Measurements from ENCODE around the gene CATSPERD.
A peak's percentile ranks its signal among the peaks of the same experiment; 100 is the strongest.

DNA sequence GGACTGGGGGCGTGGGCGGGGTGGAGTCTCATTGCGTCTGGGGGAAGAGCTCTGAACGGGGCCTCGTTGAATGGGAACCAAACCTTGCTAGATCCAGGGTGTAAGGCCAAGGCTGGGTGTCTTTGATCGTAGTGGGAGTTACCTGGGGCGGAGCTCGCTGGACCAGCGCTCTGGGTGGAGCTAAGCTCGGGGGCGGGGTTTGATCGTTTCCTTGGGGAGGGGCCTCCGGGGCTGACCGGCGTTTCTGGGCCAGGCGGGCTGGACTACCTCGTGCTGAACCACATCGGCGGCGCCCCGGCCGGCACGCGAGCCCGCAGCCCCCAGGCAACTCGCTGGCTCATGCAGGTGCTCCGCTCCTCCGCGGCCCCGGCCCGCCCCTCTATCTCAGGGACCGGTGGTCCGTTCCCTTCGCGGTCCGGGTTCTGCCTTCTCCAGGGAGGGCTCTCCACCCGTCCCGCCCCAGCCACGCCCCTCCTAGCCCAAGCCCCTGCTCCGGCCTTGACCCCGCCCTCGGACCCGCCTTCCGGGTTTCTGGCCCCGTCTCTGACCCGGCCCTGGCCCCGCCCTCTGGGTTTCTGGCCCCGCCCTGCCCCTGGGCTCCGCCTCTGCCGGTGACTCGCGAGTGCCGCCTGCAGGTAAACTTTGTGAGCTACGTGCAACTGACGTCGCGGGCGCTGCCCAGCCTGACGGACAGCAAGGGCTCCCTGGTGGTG, 33.6 kb upstream of the CATSPERD start:
- TF ChIP-seq, protein P1, sequence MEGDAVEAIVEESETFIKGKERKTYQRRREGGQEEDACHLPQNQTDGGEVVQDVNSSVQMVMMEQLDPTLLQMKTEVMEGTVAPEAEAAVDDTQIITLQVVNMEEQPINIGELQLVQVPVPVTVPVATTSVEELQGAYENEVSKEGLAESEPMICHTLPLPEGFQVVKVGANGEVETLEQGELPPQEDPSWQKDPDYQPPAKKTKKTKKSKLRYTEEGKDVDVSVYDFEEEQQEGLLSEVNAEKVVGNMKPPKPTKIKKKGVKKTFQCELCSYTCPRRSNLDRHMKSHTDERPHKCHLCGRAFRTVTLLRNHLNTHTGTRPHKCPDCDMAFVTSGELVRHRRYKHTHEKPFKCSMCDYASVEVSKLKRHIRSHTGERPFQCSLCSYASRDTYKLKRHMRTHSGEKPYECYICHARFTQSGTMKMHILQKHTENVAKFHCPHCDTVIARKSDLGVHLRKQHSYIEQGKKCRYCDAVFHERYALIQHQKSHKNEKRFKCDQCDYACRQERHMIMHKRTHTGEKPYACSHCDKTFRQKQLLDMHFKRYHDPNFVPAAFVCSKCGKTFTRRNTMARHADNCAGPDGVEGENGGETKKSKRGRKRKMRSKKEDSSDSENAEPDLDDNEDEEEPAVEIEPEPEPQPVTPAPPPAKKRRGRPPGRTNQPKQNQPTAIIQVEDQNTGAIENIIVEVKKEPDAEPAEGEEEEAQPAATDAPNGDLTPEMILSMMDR (IDR thresholded peaks at IDR 0.05) = peak in 1 of 3 donors; percentile 42
- TF ChIP-seq POLR2A (IDR thresholded peaks at IDR 0.05) = no peak
